Thyroid gland (tissue), 4 donors: Measurements from ENCODE around the gene APOF.
A peak's percentile ranks its signal among the peaks of the same experiment; 100 is the strongest.

Experiments
- POLR2A ChIP-seq, 2 donors: fragments of 450-650 bp; IDR thresholded peaks; one replicate each; pipeline ENCODE4 v1.6.1; 2017; ENCODE audit warnings: antibody characterized with exemption in 2 of 2, mild to moderate bottlenecking in 2 of 2, moderate library complexity in 1 of 2
- TF ChIP-seq, protein P1 (sequence below), 6 experiments: fragments of 200-600 bp in 3 of 6; fragments of 450-650 bp in 3 of 6; sonication (generic) in 3 of 6; IDR thresholded peaks; one replicate each; pipeline ENCODE4 v1.5.1; 2016 to 2019; ENCODE audit warnings: antibody characterized with exemption in 6 of 6, mild to moderate bottlenecking in 2 of 6, inconsistent platforms in 1 of 6, moderate library complexity in 1 of 6

DNA sequence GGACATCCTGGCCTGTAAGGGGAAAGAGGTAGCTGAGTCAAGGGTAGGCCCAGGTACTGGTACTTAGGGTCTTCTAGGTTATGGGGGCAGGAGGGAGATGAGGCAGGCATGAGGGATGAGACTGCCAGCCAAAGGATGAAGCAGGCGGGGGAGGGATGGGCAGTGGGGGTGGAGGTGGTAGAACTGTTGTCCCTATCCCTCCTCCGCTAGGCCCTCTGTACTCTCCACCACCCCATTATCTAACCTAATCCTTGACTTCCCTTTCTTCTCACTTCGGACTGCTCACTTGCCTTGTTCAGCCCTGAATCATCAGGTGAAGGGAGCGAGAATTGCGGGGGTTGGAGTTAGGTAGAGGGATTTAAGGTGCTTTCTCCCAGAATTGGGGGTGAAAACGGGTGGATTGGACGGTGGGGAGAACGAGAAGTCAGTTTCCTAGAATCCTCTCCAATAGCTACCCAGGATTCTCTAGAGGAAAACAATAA is 29.4 kb downstream of the APOF start:
- TF ChIP-seq, protein P1, sequence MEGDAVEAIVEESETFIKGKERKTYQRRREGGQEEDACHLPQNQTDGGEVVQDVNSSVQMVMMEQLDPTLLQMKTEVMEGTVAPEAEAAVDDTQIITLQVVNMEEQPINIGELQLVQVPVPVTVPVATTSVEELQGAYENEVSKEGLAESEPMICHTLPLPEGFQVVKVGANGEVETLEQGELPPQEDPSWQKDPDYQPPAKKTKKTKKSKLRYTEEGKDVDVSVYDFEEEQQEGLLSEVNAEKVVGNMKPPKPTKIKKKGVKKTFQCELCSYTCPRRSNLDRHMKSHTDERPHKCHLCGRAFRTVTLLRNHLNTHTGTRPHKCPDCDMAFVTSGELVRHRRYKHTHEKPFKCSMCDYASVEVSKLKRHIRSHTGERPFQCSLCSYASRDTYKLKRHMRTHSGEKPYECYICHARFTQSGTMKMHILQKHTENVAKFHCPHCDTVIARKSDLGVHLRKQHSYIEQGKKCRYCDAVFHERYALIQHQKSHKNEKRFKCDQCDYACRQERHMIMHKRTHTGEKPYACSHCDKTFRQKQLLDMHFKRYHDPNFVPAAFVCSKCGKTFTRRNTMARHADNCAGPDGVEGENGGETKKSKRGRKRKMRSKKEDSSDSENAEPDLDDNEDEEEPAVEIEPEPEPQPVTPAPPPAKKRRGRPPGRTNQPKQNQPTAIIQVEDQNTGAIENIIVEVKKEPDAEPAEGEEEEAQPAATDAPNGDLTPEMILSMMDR (IDR thresholded peaks at IDR 0.05): peak in 1 of 6 experiments; percentile 9
- TF ChIP-seq POLR2A (IDR thresholded peaks at IDR 0.05): no peak
